Urothelium cell line (cell line): ENCODE measurements around the gene CDH5.

Source experiments
- DNase-seq: peaks from one replicate; pipeline ENCODE4 v3.0.0; 2011; ENCODE audit warnings: low spot score, mixed read lengths
- FAIRE-seq: peaks from 2 replicates; lab custom pipeline; 2011; peaks lifted over from hg19 to GRCh38; lab: Jason Lieb, UNC

Gene CDH5

DNA sequence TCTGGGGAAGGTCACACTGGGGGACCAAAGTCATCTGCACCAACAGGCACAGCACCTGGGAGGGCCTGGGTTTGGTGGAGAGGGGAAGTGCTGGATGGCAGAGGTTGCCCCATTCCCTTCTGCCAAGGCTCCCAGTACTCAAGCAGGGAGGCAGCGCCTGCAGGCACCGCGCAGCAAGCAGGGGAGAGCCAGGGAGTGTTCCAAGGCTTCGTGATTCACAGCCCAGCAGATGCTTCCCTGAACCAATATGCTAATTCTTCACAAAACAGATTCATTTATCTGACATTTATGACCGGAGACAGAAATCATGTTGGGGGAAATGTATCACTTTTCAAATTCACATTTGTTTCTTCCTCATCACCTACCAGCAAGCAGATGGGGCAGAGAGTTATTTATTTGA is 13.4 kb upstream of the CDH5 start:
- FAIRE-seq: no peak
- DNase-seq: no peak

DNA sequence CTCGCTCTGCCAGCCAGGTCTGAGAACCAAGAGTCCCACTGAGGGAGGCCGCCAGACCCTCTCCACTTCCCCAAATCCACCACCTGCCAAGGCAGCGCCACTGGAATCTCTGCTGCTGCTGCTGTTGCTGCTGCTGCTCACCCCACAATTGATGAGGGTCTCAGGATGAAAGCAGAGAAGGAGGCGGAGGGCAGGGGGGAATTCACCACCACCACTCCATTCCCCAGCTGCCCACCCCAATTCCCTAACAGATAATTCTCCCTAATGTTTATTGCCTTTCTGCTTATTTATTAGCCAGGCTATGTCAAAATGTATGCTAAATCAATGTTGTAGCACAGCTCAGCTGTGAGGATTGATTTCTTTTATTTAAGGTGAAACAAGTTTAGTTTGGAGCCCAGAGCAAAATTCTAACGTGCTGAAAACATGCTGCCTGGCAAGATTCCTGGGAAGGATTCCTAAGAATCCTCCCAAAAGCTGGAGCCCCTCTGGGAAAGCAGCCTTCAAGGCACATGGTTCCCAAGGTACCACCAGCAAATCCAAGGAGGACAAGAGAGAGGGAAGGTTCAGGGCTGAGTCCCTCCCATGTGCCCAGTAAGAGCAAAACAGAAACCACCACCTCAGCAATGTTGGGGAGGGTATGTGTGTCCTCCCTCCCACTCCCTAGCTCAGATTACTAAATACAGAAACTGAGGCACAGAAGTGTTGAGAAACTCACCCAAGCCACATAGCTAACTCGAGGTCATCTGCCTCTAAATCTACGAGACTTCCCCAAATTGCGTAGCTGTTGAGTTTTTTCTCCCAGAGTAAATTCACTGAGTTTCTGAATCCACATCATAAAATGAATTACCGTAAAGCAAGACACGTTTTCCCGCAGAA is 12.2 kb upstream of the CDH5 start:
- DNase-seq (no peak), FAIRE-seq (no peak)

DNA sequence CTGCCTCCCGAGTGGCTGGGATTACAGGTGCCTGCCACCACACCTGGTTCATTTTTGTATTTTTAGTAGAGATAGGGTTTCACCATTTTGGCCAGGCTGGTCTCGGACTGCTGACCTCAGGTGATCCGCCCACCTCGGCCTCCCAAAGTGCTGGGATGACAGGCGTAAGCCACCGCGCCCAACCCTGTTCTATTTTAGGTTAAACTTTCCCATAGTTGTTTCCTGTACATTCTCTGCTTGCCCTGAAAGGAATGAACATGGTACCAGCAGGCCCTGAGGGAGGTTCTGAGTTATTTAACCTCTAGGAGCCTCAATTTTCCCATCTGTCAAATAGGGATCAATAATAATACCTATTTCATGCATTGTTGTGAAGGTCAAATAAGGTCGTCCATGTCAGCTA is 11.0 kb upstream of the CDH5 start:
- no peak for DNase-seq
- FAIRE-seq: no peak

DNA sequence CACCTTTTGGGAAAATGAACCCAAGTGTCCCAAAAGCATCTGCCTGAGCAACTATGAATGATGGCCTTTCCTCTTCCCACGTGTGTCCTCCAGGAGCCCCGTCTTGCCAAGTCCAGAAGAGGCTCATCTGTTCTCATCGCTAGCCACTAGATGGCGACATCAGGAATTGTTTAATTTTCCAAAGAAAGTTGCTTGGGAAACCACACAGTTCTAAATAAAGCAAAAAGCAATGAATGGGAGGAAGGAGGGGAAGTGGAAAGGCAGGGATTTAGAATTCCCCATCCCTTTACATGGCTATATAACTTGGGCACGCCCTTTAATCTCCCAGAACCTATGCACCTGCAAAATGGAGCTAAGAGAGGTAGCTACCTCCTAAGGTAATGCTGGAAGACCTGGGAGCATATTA is 9.0 kb upstream of the CDH5 start:
- peak; percentile 74 for DNase-seq
- FAIRE-seq: no peak

DNA sequence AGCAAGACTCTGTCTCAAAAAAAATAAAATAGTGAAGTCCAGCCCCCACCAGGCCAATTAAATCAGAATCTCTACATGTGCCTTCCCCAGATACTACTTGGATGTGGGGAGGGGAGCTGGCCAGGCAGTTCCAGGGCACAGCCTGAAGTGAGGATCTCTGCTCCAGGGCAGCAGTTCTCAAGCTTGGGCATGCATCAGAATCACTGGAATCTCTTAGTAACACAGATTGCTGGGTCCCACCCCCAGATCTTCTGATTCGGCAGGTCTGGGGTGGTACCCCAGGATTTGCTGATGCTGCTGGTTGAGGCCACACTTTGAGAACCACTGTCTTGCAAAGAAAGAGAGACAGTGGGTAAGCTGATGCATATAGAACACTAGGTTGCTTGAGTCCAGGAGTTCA is 8.3 kb upstream of the CDH5 start:
- no peak for DNase-seq
- no peak for FAIRE-seq

GRCh38 chr16:66359012-66359411 is 7.5 kb upstream of the CDH5 start:
- DNase-seq (peak; percentile 57), FAIRE-seq (no peak)

- no peak for DNase-seq
- no peak for FAIRE-seq
Measured at GRCh38 chr16:66359811-66360608, 6.5 kb upstream of the CDH5 start.

DNA sequence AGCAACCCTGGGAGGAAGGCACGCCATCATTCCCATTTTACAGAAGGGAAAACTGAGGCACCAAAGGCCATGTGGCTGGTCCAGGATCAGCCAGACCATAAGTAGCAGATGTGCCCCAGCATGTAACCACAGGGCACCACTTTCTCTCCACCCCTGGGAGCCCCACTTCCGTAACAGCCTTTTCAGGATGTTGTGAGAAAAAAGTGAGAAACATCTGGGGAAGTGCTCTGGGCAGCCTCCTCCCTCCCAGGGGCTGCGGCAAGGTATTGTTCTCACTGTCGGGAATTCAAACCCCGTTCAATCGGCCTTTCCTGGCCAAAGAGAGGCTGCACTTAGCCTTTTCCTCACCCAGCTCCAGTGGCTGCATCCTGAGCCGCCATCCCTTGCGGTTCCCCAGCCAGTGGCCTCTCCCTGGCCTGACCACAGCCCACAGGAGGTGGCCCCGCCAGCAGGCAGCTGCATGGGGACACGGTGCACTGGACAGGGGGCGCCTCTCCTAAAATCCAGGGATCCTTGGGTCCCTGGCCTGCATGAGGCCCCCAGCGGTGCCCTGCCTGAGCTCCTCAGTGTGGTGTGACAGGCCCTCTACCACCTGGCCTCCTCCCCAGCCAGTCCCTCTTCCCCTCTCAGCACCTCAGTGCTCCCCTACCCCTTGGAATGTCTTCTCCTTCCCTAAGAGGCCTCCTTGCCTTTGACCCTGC is 5.7 kb upstream of the CDH5 start:
- FAIRE-seq: no peak
- no peak for DNase-seq

DNA sequence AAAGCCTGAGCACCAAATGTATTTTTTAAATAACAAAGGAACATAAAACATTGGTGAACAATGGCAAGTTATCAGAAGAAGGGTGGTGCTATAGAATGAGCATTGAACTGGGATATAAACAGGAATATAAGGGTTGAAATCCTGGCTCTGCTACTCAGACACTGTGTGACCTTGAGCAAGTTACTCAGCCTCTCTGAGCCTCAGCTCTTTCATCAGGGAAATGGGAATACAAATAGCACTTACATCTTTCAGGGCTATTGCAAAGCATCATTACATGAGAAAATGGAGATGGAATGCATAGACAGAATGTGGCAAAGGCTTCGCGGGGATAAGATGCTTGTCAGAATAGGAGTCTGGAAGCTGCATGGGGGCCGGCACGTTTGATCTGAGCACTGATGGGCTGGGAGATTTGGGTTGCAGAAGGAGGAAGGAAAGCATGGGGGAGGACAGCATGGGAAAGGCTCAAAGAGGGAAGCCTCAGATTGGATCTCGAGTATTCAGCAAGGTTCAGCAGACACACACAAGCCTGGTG is 4.8 kb upstream of the CDH5 start:
- FAIRE-seq: no peak
- DNase-seq: no peak

DNA sequence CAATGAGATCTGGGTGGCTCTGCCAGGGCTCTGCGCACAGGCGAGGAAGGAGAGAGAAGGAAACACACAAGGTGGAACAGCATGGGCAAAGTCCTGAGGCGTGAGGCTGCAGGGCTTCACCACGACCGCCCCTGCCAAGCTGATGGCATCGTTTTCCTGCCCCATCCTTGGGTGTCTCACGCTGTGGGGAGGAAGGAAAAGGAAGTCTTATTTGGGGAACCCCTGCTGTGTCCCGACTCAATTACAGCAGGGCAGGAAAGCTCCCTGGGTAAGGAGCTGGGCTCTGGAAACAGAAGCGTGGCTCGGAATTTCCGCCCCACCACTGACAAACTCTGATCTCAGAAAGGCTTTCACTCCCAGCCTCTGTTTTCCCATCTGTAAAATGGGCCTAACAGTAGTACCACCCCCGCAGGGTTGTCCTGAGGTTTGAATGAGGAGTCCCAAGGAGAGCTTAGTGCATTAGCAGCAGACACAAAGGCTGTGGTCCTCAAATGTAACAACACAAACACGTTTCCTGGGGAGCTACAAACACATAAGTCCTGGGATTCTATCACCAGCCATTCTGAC is 3.2 kb upstream of the CDH5 start:
- DNase-seq: no peak
- FAIRE-seq: no peak

- FAIRE-seq (no peak), DNase-seq (no peak)
Measured at GRCh38 chr16:66364117-66364958, 2.2 kb upstream of the CDH5 start.

GRCh38 chr16:66364959-66365306 is 1.6 kb upstream of the CDH5 start:
- FAIRE-seq: no peak
- DNase-seq: no peak

DNA sequence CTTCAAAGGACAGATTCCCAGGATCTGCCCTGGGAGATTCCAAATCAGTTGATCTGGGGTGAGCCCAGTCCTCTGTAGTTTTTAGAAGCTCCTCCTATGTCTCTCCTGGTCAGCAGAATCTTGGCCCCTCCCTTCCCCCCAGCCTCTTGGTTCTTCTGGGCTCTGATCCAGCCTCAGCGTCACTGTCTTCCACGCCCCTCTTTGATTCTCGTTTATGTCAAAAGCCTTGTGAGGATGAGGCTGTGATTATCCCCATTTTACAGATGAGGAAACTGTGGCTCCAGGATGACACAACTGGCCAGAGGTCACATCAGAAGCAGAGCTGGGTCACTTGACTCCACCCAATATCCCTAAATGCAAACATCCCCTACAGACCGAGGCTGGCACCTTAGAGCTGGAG is 840 bp upstream of the CDH5 start:
- FAIRE-seq (no peak), DNase-seq (no peak)

DNA sequence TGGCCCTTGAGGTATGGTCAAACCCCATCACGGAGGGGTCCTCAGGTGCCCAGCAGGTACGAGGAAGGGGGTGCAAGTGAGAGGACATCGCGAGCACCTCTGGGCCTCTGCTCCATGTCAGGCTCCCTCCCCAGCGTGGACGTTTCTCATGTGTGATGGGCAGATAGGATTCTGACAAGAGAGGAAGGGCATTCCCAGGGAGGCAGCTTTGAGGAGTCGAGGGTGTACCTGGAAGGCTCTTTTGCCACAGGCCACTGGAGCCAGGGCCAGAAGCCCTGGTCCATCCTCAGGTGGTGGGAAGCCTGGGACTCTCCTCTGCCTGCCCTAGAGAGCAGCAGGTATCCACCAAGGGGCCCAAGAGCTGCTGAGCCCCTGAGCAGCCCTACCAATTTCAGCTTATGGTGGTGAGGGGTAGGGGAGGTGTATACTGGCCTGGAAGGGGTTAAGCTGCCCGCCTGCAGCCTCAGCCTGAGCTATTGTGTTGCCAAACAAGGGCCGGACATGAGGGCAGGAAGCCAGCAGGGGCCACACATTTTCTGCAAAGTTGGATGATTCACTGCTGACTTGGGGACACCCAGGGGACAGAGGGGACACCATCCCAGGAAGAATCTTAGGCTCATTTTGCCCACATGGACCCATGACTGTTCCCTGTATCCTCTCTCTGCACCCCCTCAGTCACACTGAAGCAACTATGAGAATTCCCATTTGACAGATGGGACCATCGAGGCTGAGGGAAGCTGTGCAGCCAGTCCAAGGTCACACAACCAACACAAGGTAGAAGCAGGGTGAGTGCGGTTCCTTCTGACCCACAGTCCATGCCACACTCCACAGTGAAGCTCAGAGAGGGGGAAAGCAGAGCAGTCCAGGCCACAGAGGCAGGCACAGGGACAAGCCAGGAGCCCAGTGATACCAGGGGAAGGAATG is 1.7 kb downstream of the CDH5 start:
- FAIRE-seq (no peak), DNase-seq (no peak)

- no peak for FAIRE-seq
Measured at GRCh38 chr16:66369055-66369592, 2.6 kb downstream of the CDH5 start.

DNA sequence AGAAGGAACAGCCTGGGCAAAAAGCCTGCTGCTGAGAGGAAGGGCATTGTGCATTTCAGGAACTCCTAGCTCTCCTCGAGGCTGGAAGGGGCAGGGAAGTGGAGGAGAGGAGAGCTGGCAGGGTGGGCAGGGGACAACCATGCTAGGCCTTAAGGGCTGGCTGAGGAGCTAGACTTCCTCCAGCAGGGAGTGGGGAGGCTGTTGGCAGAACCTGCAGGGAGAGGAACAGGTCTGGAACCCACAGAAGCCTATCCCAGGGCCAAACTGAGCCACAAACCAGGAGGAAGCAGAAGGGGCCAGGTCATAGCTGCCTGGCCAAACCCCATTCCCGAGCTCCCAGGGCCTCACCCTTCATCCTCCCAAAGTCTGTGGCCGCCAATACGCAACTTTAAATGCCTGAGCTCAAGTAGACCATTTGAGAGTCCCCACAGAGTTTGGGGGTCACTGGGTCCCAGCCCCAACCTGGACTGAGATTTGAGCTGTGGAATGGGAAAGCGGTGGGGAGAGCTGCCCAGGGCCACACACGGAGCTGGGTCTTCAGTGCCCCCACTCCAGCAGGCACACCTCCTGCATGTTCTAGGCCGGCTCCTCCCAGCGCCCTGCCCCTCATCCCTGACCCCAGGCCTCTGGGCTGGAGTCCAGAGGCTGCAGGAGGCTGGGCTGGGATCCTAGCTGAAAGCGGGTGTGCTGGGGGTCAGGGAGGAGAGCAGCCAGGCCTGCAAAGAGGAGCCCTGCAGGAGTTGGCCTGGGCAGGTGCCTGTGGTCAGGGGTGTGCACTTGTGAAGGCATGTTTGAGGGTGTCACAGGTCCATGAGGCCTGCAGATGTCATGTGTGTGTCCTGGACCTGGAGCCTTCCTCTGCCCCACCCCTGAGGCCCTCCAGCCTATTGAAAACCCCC is 4.5 kb downstream of the CDH5 start:
- DNase-seq (no peak), FAIRE-seq (no peak)

More at GRCh38 chr16:66369055-66369592, 2.6 kb downstream of the CDH5 start:
- no peak for DNase-seq

- FAIRE-seq (no peak), DNase-seq (no peak)
Measured at GRCh38 chr16:66372078-66372897, 5.8 kb downstream of the CDH5 start.
